ENCODE results near the gene GPR146. TPM values are rescaled to one million over a fixed set of nuclear protein-coding genes. Genes with fewer than 3 reads are reported as not detected.

GPR146 gene
- total RNA-seq, 3 donors from 2014 or later: 3.5 to 13.0 (median 5.7) TPM

GRCh38 chr7:1026721-1027161, 17.6 kb upstream of the GPR146 start:
- intact Hi-C loops (cut with DNase I, micrococcal nuclease): no loop called here
- no peaks in the 10 kb centered on the region for H3K36me3 ChIP-seq (ENCODE audit: low read depth)
- H3K4me1 ChIP-seq (ENCODE audit: low read depth): peaks cover 18% of the 10 kb centered on the region
- no peak overlapping the region for H3K4me3 ChIP-seq
- TF ChIP-seq, protein P1, sequence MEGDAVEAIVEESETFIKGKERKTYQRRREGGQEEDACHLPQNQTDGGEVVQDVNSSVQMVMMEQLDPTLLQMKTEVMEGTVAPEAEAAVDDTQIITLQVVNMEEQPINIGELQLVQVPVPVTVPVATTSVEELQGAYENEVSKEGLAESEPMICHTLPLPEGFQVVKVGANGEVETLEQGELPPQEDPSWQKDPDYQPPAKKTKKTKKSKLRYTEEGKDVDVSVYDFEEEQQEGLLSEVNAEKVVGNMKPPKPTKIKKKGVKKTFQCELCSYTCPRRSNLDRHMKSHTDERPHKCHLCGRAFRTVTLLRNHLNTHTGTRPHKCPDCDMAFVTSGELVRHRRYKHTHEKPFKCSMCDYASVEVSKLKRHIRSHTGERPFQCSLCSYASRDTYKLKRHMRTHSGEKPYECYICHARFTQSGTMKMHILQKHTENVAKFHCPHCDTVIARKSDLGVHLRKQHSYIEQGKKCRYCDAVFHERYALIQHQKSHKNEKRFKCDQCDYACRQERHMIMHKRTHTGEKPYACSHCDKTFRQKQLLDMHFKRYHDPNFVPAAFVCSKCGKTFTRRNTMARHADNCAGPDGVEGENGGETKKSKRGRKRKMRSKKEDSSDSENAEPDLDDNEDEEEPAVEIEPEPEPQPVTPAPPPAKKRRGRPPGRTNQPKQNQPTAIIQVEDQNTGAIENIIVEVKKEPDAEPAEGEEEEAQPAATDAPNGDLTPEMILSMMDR (IDR thresholded peaks at IDR 0.05): no peak
- ATAC-seq (no peak), DNase-seq (peak in 1 of 3 donors; percentile 43)
- H3K9me3 ChIP-seq: no peaks in the 10 kb centered on the region

GRCh38 chr7:1027242-1028043, 16.9 kb upstream of the GPR146 start:
- TF ChIP-seq, protein P1 (IDR thresholded peaks at IDR 0.05): no peak
- DNase-seq: peak in 2 of 3 donors; percentile 54 to 70
- intact Hi-C loops (cut with DNase I, micrococcal nuclease): no loop called here
- no peak for ATAC-seq
- no peaks in the 10 kb centered on the region for H3K9me3 ChIP-seq
- no peaks in the 10 kb centered on the region for H3K36me3 ChIP-seq (ENCODE audit: low read depth)
- peaks cover 18% of the 10 kb centered on the region for H3K4me1 ChIP-seq (ENCODE audit: low read depth)
- peak overlapping the region; percentile 54 for H3K4me3 ChIP-seq

GRCh38 chr7:1028044-1028770, 16.1 kb upstream of the GPR146 start:
- peak overlapping the region; percentile 54 for H3K4me3 ChIP-seq
- intact Hi-C loops (cut with DNase I, micrococcal nuclease): no loop called here
- peaks cover 18% of the 10 kb centered on the region for H3K4me1 ChIP-seq (ENCODE audit: low read depth)
- no peaks in the 10 kb centered on the region for H3K9me3 ChIP-seq
- no peaks in the 10 kb centered on the region for H3K36me3 ChIP-seq (ENCODE audit: low read depth)
- peak; percentile 94 for ATAC-seq
- TF ChIP-seq, protein P1 (IDR thresholded peaks at IDR 0.05): no peak
- DNase-seq: peak; percentile 90 to 96 (median 94)

DNA sequence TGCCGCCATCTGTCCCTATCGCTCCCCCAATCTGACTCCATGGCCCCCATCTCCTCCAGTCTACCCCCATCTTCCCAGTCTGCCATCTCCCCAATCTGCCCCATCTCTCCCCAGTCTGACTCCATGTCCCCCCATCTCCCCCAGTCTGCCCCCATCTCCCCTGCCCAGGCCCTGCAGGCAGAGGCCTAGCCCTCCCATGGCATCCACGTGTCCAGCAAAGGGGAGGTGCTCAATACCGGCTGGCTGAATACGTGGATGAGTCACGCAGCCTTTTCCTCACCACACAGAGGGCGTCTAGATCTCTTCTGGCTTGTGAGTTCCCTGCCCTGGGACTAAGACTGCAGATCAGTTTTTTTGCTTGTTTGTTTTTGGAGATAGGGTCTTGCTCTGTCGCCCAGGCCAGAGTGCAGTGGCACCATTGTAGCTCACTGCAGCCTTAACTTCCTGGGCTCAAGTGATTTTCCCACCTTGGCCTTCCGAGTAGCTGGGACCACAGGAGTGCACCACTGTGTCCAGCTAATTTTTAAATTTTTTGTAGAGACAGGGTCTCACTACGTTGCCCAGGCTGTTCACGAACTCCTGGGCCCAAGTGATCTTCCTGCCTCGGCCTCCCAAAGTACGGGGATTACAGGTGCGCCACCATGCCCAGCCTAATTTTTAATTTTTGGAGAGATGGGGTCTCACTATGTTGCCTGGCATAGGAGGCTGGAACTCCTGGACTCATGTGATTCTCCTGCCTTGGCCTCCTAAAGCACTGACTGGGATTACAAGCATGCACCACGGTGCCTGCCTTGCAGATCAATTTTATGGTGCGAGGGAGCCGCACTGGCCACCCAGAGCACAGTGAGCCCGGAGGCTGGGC, 15.3 kb upstream of the GPR146 start:
- Histone ChIP-seq H3K4me3 (no peak overlapping the region), H3K9me3 (no peaks in the 10 kb centered on the region), H3K36me3 (ENCODE audit: low read depth) (no peaks in the 10 kb centered on the region), H3K4me1 (ENCODE audit: low read depth) (peaks cover 18% of the 10 kb centered on the region)
- DNase-seq: peak; percentile 81 to 86 (median 86)
- TF ChIP-seq, protein P1 (IDR thresholded peaks at IDR 0.05): no peak
- peak; percentile 87 for ATAC-seq
- intact Hi-C loops (cut with DNase I, micrococcal nuclease): no loop called here
